ENCODE data around the gene MACROD2. TPM values are rescaled to one million over a fixed set of nuclear protein-coding genes. Genes with fewer than 3 reads are reported as not detected.

Gene MACROD2
- total RNA-seq, 4 donors from 2014 or later: 10.0 to 24.0 (median 17.0) TPM

DNA sequence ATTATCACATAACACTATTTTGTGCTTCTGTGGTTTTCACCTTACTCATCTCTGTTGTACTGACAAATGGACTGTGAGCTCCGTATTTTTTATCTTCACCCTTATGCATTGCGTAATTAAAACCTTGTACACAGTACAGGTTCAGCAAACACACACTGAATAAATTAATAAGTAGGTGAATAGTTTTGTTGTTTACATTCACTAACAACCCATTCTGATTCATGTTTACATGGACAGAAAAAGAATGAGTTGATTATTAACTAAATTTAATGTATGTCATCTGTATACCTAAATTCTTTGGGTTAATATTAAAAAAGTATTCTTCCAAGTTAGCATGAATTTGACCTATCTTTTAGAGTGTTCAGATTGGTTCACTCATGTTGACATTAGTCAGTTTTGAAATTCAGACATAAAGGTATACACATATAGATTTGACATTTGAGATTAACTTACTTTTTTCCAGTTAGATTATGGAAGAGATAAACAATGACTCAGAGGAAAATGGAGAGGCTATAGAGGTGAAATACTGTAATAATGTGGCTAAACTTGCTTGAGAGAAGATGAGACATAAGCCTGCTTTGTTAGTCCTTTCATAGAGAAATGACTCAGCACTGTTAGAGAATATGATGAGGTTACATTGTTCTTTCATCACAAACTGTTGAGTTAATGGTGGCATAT lies 883.8 kb downstream of the MACROD2 start:
- no peak for TF ChIP-seq POLR2A (IDR thresholded peaks at IDR 0.05)
- TF ChIP-seq, protein P1, sequence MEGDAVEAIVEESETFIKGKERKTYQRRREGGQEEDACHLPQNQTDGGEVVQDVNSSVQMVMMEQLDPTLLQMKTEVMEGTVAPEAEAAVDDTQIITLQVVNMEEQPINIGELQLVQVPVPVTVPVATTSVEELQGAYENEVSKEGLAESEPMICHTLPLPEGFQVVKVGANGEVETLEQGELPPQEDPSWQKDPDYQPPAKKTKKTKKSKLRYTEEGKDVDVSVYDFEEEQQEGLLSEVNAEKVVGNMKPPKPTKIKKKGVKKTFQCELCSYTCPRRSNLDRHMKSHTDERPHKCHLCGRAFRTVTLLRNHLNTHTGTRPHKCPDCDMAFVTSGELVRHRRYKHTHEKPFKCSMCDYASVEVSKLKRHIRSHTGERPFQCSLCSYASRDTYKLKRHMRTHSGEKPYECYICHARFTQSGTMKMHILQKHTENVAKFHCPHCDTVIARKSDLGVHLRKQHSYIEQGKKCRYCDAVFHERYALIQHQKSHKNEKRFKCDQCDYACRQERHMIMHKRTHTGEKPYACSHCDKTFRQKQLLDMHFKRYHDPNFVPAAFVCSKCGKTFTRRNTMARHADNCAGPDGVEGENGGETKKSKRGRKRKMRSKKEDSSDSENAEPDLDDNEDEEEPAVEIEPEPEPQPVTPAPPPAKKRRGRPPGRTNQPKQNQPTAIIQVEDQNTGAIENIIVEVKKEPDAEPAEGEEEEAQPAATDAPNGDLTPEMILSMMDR (IDR thresholded peaks at IDR 0.05): no peak
- intact Hi-C loops (cut with DNase I; ENCODE audit: low total_unique reads): no loop called here
- H3K4me3 ChIP-seq (ENCODE audit: low read depth, poor library complexity, severe bottlenecking): no peak overlapping the region
- no peak for DNase-seq (ENCODE audit: low spot score in 2 of 2)
- 80 to 86% methylated on average over 2 of the region's 2 CpGs for WGBS, 2 donors

DNA sequence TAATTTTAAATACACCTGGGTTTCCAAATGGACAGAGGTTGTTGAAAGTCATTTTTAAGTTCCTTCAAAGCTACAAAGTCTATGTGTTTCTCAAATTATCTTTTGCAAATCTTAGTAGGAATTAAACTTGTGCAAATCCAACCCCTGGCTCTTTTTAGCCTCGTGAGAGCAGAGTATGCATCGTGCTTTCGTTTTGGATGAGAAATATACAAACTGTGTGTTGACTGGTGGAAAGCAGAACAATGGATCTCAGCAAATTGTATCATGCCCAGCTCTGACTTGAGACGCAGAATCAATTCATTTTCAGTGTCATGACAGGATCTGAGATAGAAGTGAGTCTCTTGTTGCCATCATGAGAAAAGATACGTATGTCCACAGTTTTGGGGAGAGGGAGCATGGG lies 884.5 kb downstream of the MACROD2 start:
- intact Hi-C loops (cut with DNase I; ENCODE audit: low total_unique reads): no loop called here
- WGBS, 2 donors: 88 to 94% methylated on average over 5 of the region's 5 CpGs
- H3K4me3 ChIP-seq (ENCODE audit: low read depth, poor library complexity, severe bottlenecking): no peak overlapping the region
- DNase-seq (ENCODE audit: low spot score in 2 of 2): no peak
- no peak for TF ChIP-seq POLR2A (IDR thresholded peaks at IDR 0.05)
- TF ChIP-seq, protein P1 (IDR thresholded peaks at IDR 0.05): no peak

DNA sequence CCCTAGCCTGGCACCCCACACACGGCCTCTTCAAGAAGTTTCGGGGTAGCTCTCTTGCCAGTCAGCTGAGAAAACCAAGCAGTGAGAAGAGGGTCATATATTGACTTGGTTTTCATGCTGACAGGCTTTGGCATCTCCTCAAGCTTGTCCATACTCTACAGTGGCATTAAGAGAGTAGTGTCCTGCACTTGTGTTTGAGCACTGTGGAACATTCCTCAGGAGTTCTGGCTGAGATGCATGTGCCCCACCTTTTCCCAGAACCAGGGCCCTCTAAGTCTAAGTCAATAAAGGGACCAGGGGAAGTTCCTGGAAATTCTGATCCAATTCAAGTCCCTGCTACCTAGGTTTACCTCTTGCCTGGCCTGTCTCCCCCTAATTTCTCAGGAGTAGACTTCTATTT lies 886.2 kb downstream of the MACROD2 start:
- TF ChIP-seq, protein P1 (IDR thresholded peaks at IDR 0.05): no peak
- no peak for TF ChIP-seq POLR2A (IDR thresholded peaks at IDR 0.05)
- 88 to 89% methylated on average over 2 of the region's 2 CpGs for WGBS, 2 donors
- DNase-seq (ENCODE audit: low spot score in 2 of 2): no peak
- intact Hi-C loops (cut with DNase I; ENCODE audit: low total_unique reads): no loop called here
- H3K4me3 ChIP-seq (ENCODE audit: low read depth, poor library complexity, severe bottlenecking): no peak overlapping the region

DNA sequence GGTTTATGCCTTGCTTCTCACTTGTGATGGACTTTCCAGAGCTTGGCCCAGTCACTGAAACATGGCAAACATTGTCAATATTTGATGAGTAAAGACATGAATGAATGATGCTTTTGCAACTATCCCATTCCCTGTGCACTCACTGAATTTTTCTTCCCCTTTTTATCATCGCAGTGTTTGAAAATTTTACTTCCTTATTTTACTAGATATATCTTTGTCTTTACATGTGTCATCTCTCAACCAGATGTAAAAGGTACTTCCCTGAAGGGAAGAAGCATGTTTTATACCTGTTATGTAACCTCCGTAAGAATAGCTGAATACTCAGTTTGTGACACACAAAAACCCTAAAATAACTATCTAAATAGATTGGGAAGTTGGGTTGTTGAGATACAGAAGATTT lies 886.8 kb downstream of the MACROD2 start:
- H3K4me3 ChIP-seq (ENCODE audit: low read depth, poor library complexity, severe bottlenecking): no peak overlapping the region
- DNase-seq (ENCODE audit: low spot score in 2 of 2): no peak
- intact Hi-C loops (cut with DNase I; ENCODE audit: low total_unique reads): no loop called here
- 80 to 81% methylated on average over 2 of the region's 2 CpGs for WGBS, 2 donors
- TF ChIP-seq POLR2A (IDR thresholded peaks at IDR 0.05): no peak
- TF ChIP-seq, protein P1 (IDR thresholded peaks at IDR 0.05): no peak

DNA sequence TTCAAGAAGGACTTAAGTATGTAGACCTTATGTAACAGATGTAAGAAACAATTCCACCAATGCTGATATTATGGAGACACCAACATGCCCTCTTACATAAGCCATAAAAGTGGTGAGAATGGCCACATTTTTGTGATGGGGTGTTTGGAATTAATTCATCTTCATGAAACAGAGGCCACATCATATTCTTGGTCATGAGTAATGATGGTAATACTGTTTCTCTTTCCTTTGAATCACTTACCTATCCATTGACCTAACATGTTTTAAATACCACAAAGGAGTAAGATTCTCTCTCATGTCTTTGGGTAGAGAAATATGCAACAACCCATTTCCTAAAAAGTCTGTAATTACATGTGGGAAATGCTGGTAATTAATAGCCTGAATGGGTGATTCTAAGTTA lies 887.5 kb downstream of the MACROD2 start:
- no peak for TF ChIP-seq POLR2A (IDR thresholded peaks at IDR 0.05)
- TF ChIP-seq, protein P1 (IDR thresholded peaks at IDR 0.05): no peak
- intact Hi-C loops (cut with DNase I; ENCODE audit: low total_unique reads): no loop called here
- DNase-seq (ENCODE audit: low spot score in 2 of 2): no peak
- H3K4me3 ChIP-seq (ENCODE audit: low read depth, poor library complexity, severe bottlenecking): no peak overlapping the region

DNA sequence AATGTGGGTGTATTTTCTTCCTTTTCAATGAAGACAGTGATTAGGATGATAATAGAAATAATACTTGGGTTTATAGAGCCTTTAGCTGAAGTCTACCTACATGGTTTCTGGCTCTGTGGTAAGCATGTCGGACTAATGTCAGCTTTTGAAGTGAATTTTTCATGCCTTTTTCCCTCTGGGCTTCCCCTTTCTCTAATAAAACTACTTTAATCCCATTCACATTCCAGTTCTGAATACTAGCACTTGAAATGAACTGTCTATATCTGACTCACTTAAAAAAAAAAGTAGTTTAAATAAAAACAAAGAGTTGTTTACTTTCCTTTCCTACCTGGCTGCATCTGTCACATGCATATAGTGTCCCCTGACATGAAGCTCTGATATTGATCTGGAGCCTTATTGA lies 888.0 kb downstream of the MACROD2 start:
- TF ChIP-seq, protein P1 (IDR thresholded peaks at IDR 0.05): no peak
- TF ChIP-seq POLR2A (IDR thresholded peaks at IDR 0.05): no peak
- WGBS, 2 donors: 60 to 75% methylated on average over 1 of the region's 1 CpG
- no peak for DNase-seq (ENCODE audit: low spot score in 2 of 2)
- no peak overlapping the region for H3K4me3 ChIP-seq (ENCODE audit: low read depth, poor library complexity, severe bottlenecking)
- intact Hi-C loops (cut with DNase I; ENCODE audit: low total_unique reads): no loop called here
